DMS 273 (cell line): ENCODE data around the gene YIPF3.
"Not testable (repeated sequence)": the region's sequence is repeated elsewhere in the genome, so short reads cannot be mapped to it uniquely, and the experiment has no call there.

Experiments used
- DNase-seq: peaks from one replicate; lab custom pipeline; 2025; ENCODE audit not compliant: unreplicated experiment; lab: John Stamatoyannopoulos, UW

Gene YIPF3

GRCh38 chr6:43467265-43467664, 49.5 kb downstream of the YIPF3 start:
- not testable (repeated sequence) for DNase-seq

GRCh38 chr6:43465948-43466347, 50.8 kb downstream of the YIPF3 start:
- DNase-seq = no peak

- no peak for DNase-seq
These were observed 52.4 kb downstream of the YIPF3 start for GRCh38 chr6:43464337-43464736.

GRCh38 chr6:43461936-43462335, 54.8 kb downstream of the YIPF3 start:
- no peak for DNase-seq
